Colonic mucosa (tissue), 4 donors: Measurements from ENCODE around the gene MAPK1IP1L. TPM values are rescaled to one million over a fixed set of nuclear protein-coding genes. Genes with fewer than 3 reads are reported as not detected.
"Not testable (repeated sequence)": the region's sequence is repeated elsewhere in the genome, so short reads cannot be mapped to it uniquely, and the experiment has no call there.

Experiments used
- DNase-seq: peaks from one replicate; pipeline ENCODE4 v3.0.0-alpha.2; 2020
- H3K27ac ChIP-seq: fragments of 200-600 bp; one replicate; pipeline ENCODE4 v1.8.0; 2021
- H3K27me3 ChIP-seq: fragments of 200-600 bp; one replicate; pipeline ENCODE4 v1.8.0; 2021
- H3K36me3 ChIP-seq: fragments of 200-600 bp; one replicate; pipeline ENCODE4 v1.8.0; 2021
- H3K4me1 ChIP-seq: fragments of 200-600 bp; one replicate; pipeline ENCODE4 v1.8.0; 2021; ENCODE audit warnings: mild to moderate bottlenecking
- H3K4me3 ChIP-seq: fragments of 200-600 bp; one replicate; pipeline ENCODE4 v1.8.0; 2021
- H3K9ac ChIP-seq, 2 donors: one replicate each; pipeline ENCODE4 v1.7.0; 2013; ENCODE audit warnings: control low read depth in 2 of 2, low read depth in 2 of 2, low read length in 2 of 2
- H3K9me3 ChIP-seq: fragments of 200-600 bp; one replicate; pipeline ENCODE4 v1.8.0; 2021
- intact Hi-C: fragments of 100-400 bp; cut with DNase I; formaldehyde crosslinking; loops from one replicate; pipeline ENCODE4 v1.14.1; 2022
- total RNA-seq, 2 donors: library from RNA; stranded (reverse); fragmentation: NEBNext Ultra II Directional in 1 of 2; extraction: Animal tissue kit (Norgen Biotek cat#: 25700) in 1 of 2; gene quantifications; one replicate each; pipeline ENCODE4 v1.2.1, GENCODE V29; 2021
- TF ChIP-seq, protein P1 (sequence below): fragments of 200-600 bp; IDR thresholded peaks from one replicate; pipeline ENCODE4 v1.8.0; 2022; ENCODE audit warnings: antibody characterized with exemption, mild to moderate bottlenecking
- donor health status: healthy.
- donor health status: DM: no; HTN: no; CAD: no.
- donor health status: DM: no; HTN: no; CAD: no.

The MAPK1IP1L gene
- total RNA-seq, 2 donors from 2014 or later: 79.8 to 83.2 TPM

DNA sequence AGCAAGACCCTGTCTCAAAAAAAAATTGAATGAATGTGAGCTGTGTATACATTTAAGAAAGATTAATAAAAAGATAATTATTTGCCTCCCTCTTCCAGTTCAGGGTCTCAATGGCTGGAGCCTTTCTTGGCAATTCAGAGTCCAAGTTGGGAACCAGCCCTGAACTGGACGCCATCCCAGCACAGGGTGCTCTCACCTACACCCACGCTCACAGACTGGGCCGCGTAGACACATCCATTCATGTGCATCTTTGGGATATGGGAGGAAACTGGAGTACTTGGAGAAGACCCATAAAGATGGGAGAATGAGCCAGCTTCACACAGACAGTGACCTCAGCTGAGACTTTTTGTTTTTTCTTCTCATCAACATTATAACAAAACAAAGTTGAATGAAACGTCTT is 6.5 kb downstream of the MAPK1IP1L start:
- no peak for DNase-seq
- Histone ChIP-seq H3K4me1 (peaks cover 10% of the 10 kb centered on the region), H3K9ac (no peak overlapping the region), H3K9me3 (no peaks in the 10 kb centered on the region), H3K27ac (no peak overlapping the region), H3K36me3 (no peaks in the 10 kb centered on the region), H3K27me3 (no peaks in the 10 kb centered on the region), H3K4me3 (no peak overlapping the region)
- intact Hi-C loops: no loop called here
- TF ChIP-seq, protein P1, sequence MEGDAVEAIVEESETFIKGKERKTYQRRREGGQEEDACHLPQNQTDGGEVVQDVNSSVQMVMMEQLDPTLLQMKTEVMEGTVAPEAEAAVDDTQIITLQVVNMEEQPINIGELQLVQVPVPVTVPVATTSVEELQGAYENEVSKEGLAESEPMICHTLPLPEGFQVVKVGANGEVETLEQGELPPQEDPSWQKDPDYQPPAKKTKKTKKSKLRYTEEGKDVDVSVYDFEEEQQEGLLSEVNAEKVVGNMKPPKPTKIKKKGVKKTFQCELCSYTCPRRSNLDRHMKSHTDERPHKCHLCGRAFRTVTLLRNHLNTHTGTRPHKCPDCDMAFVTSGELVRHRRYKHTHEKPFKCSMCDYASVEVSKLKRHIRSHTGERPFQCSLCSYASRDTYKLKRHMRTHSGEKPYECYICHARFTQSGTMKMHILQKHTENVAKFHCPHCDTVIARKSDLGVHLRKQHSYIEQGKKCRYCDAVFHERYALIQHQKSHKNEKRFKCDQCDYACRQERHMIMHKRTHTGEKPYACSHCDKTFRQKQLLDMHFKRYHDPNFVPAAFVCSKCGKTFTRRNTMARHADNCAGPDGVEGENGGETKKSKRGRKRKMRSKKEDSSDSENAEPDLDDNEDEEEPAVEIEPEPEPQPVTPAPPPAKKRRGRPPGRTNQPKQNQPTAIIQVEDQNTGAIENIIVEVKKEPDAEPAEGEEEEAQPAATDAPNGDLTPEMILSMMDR: no peak

DNA sequence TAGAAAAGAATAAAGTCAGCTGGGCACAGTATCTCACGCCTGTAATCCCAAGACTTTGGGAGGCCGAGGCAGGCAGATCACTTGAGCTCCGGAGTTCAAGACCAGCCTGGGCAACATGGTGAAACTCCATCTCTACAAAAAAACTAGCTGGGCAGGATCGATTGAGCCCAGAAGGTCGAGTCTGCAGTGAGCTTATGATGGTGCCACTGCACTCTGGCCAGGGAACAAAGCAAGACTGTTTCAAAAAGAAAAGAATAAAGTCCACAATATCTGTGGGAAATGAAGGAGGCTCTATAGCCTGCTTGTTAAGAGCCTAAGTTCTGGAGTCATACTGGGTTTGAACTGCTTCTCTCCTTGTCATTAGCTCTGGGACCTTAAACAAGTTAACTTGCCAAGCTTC is 7.9 kb downstream of the MAPK1IP1L start:
- Histone ChIP-seq H3K9me3 (no peaks in the 10 kb centered on the region), H3K27me3 (no peaks in the 10 kb centered on the region), H3K27ac (no peak overlapping the region), H3K36me3 (no peaks in the 10 kb centered on the region), H3K4me3 (no peak overlapping the region), H3K4me1 (no peaks in the 10 kb centered on the region), H3K9ac (no peak overlapping the region)
- TF ChIP-seq, protein P1: no peak
- intact Hi-C loops: no loop called here
- DNase-seq: no peak

DNA sequence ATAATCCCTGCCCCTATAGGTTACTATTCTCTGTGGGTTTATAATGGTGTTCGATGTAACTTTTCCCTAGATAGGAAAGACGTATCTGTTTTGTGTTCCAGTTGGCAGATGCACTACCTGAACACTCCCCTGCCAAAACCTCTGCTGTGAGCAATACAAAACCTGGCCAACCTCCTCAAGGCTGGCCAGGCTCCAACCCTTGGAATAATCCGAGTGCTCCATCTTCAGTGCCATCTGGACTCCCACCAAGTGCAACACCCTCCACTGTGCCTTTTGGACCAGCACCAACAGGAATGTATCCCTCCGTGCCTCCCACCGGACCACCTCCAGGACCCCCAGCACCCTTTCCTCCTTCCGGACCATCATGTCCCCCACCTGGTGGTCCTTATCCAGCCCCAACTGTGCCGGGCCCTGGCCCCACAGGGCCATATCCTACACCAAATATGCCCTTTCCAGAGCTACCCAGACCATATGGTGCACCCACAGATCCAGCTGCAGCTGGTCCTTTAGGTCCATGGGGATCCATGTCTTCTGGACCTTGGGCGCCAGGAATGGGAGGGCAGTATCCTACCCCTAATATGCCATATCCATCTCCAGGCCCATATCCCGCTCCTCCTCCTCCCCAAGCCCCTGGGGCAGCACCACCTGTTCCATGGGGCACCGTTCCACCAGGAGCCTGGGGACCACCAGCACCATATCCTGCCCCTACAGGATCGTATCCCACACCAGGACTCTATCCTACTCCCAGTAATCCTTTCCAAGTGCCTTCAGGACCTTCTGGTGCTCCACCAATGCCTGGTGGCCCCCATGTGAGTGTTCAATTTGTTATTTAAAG is 11.3 kb downstream of the MAPK1IP1L start:
- Histone ChIP-seq H3K27ac (no peak overlapping the region), H3K9ac (no peak overlapping the region), H3K4me1 (no peaks in the 10 kb centered on the region), H3K36me3 (no peaks in the 10 kb centered on the region), H3K9me3 (no peaks in the 10 kb centered on the region), H3K4me3 (no peak overlapping the region), H3K27me3 (no peaks in the 10 kb centered on the region)
- TF ChIP-seq, protein P1: no peak
- intact Hi-C loops: no loop called here
- DNase-seq: no peak

DNA sequence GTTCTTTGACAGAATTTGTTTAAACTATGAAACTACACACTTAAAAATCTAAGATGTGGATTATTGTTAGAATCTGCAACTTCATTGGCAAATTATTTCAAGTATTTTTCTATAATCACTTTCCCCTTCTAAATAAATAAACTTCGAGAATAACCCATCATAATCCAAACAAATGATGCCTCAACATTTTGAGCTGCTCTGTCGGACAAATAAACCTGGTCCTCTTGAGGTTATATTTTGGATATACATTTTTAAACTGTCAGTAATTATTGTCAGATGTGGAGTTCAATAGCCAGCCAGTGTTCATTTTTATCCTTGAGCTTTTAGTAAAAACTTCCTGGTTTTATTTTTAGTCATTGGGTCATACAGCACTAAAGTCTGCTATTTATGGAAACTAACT is 13.4 kb downstream of the MAPK1IP1L start:
- intact Hi-C loops, DNase-seq, H3K9ac ChIP-seq, H3K27me3 ChIP-seq, H3K27ac ChIP-seq, H3K9me3 ChIP-seq, H3K4me3 ChIP-seq, H3K36me3 ChIP-seq, H3K4me1 ChIP-seq: not testable (repeated sequence)

DNA sequence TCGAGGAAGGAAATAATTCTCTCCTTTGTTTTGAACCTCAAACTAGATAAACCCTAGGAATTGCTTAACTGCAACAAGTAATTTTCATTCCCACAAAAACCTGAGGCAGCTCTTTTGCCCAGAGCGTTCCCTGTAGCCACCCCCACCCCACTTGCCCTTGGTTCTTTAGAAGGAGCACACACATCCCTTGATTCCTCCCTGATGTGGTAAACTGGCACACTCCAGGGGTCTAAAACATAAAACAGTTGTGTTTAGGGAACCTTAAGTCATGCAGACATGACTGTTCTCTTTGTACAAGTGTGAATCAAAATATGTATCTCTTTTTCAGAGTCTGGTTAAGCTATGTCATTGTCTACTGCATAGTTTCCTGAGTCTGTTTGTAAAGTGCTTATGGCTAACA is 14.0 kb downstream of the MAPK1IP1L start:
- intact Hi-C loops: no loop called here
- Histone ChIP-seq H3K27me3 (no peaks in the 10 kb centered on the region), H3K4me1 (no peaks in the 10 kb centered on the region), H3K9me3 (no peaks in the 10 kb centered on the region), H3K4me3 (no peak overlapping the region), H3K9ac (no peak overlapping the region), H3K27ac (no peak overlapping the region), H3K36me3 (no peaks in the 10 kb centered on the region)
- TF ChIP-seq, protein P1: no peak
- no peak for DNase-seq

DNA sequence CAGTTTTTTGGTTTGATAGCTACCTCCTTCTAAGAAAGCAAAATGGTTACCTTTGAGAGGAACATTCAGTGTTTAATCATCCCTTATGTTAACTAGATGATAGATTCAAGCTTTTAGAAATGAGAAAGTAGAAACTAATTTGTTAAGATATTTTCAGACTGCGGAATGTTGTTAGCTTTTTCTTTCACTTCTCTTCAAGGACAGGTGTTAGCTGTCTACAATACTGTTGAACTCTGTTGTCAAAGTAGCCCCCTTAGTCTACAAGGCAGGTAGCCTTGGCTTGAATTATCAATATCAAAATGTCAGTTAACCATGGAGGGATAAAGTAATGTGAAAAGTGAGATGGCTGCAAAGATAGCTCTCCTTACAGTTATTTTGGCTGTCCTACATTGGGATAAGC is 14.8 kb downstream of the MAPK1IP1L start:
- H3K27me3 ChIP-seq: no peaks in the 10 kb centered on the region
- no peaks in the 10 kb centered on the region for H3K9me3 ChIP-seq
- no peaks in the 10 kb centered on the region for H3K36me3 ChIP-seq
- TF ChIP-seq, protein P1: no peak
- no peak overlapping the region for H3K27ac ChIP-seq
- no peaks in the 10 kb centered on the region for H3K4me1 ChIP-seq
- intact Hi-C loops: no loop called here
- no peak overlapping the region for H3K4me3 ChIP-seq
- H3K9ac ChIP-seq: no peak overlapping the region
- DNase-seq: no peak
